Ishikawa (cell line): ENCODE results near the gene TMEM234.

Experiments used
- CEBPB ChIP-seq: IDR thresholded peaks from 2 replicates; pipeline ENCODE4 v1.6.1; 2012
- CREB1 ChIP-seq: IDR thresholded peaks from 2 replicates; pipeline ENCODE4 v1.6.1; 2012; ENCODE audit warnings: low read depth
- EGR1 ChIP-seq: IDR thresholded peaks from 2 replicates; pipeline ENCODE4 v1.6.1; 2012
- EP300 ChIP-seq: IDR thresholded peaks from 2 replicates; pipeline ENCODE4 v1.6.1; 2012; ENCODE audit warnings: borderline replicate concordance
- FOXM1 ChIP-seq: IDR thresholded peaks from 2 replicates; pipeline ENCODE4 v1.6.1; 2012; ENCODE audit warnings: low read depth, borderline replicate concordance
- MAX ChIP-seq: IDR thresholded peaks from 2 replicates; pipeline ENCODE4 v1.6.1; 2012
- NFIC ChIP-seq: IDR thresholded peaks from 2 replicates; pipeline ENCODE4 v1.6.1; 2012
- RAD21 ChIP-seq: IDR thresholded peaks from 2 replicates; pipeline ENCODE4 v1.6.1; 2012; ENCODE audit warnings: low read depth
- REST ChIP-seq: IDR thresholded peaks from 2 replicates; pipeline ENCODE4 v1.6.1; 2012; ENCODE audit warnings: low read depth, mild to moderate bottlenecking
- TAF1 ChIP-seq: IDR thresholded peaks from 2 replicates; pipeline ENCODE4 v1.6.1; 2012; ENCODE audit warnings: low read depth, mild to moderate bottlenecking
- TCF12 ChIP-seq: IDR thresholded peaks from 2 replicates; pipeline ENCODE4 v1.6.1; 2012; ENCODE audit warnings: low read depth
- TEAD4 ChIP-seq: IDR thresholded peaks from 2 replicates; pipeline ENCODE4 v1.6.1; 2012
- YY1 ChIP-seq: IDR thresholded peaks from 2 replicates; pipeline ENCODE4 v1.6.1; 2012; ENCODE audit warnings: low read depth
- ZBTB7A ChIP-seq: IDR thresholded peaks from 2 replicates; pipeline ENCODE4 v1.6.1; 2012; ENCODE audit warnings: low read depth
- TF ChIP-seq, protein P1 (sequence below): IDR thresholded peaks from 2 replicates; pipeline ENCODE4 v1.6.1; 2012

The TMEM234 gene

GRCh38 chr1:32199043-32199716 is 23.0 kb downstream of the TMEM234 start:
- TF ChIP-seq MAX (no peak), FOXM1 (no peak), TEAD4 (no peak), RAD21 (no peak), CREB1 (no peak), ZBTB7A (no peak), EP300 (no peak), NFIC (no peak), CEBPB (no peak), REST (no peak), TAF1 (no peak), YY1 (no peak), EGR1 (no peak), TCF12 (no peak)
- TF ChIP-seq, protein P1, sequence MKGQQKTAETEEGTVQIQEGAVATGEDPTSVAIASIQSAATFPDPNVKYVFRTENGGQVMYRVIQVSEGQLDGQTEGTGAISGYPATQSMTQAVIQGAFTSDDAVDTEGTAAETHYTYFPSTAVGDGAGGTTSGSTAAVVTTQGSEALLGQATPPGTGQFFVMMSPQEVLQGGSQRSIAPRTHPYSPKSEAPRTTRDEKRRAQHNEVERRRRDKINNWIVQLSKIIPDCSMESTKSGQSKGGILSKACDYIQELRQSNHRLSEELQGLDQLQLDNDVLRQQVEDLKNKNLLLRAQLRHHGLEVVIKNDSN: no peak

DNA sequence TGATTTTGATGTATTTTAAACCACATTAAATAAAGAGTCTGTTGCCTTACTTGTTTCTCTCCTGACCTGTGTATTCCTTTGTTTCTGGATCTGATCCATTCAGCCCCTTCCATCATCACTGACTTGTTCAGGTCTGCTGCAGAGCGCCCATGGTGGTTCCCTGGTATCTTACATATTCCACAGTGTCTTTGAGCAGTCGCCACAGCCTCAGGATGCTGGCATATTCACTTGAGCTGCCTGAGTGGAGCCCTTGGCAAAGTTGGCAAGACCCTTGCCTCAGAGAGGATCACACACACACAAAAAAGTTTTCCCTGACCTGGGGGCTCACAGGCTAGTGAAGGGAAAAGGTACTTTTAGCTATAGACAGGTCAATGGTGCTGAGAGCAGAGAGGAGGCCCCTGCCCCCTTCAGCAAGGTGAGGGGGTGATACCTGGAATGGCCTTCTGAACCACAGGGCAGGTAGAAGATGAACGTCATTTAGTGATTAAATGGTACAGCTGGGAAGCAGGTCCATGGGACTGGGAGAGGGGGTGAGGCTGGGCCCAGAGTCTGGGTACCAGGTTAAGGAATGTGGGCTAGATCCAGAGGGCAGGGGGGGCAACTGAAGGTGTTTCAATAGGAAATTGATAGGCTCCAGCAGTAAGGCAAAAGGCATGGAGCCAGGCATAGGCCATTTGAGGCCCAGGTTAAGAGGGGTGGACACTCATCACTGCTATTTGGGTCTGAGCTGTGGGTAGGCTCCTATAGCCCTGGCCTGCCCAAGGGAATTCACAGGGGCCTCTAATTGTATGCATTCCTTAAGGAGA is 23.7 kb downstream of the TMEM234 start:
- TF ChIP-seq CREB1 (no peak), MAX (no peak), EP300 (no peak), RAD21 (no peak), YY1 (no peak), FOXM1 (no peak), EGR1 (no peak)
- TF ChIP-seq, protein P1: no peak

GRCh38 chr1:32197837-32198236 is 24.3 kb downstream of the TMEM234 start:
- TF ChIP-seq RAD21: no peak
- TF ChIP-seq YY1: no peak
- TF ChIP-seq CREB1: no peak
- no peak for TF ChIP-seq MAX
- no peak for TF ChIP-seq REST
- TF ChIP-seq FOXM1: no peak
- no peak for TF ChIP-seq TAF1
- TF ChIP-seq CEBPB: no peak
- TF ChIP-seq NFIC: no peak
- TF ChIP-seq ZBTB7A: no peak
- TF ChIP-seq TCF12: no peak
- no peak for TF ChIP-seq TEAD4
- TF ChIP-seq EGR1: no peak
- TF ChIP-seq, protein P1: no peak
- no peak for TF ChIP-seq EP300

GRCh38 chr1:32197074-32197473 is 25.1 kb downstream of the TMEM234 start:
- TF ChIP-seq TEAD4 (no peak), TCF12 (no peak), EP300 (no peak), CEBPB (no peak), YY1 (no peak), RAD21 (no peak)
